DMS79 (cell line): ENCODE results near the gene TUBA8.
A peak's percentile ranks its signal among the peaks of the same experiment; 100 is the strongest.

Source experiments
- DNase-seq: peaks from one replicate; lab custom pipeline; 2025; lab: John Stamatoyannopoulos, UW

TUBA8 gene

GRCh38 chr22:18077087-18077638 is 33.4 kb upstream of the TUBA8 start:
- no peak for DNase-seq

GRCh38 chr22:18077639-18078328 is 32.8 kb upstream of the TUBA8 start, which contains the start of gene PEX26:
Gene PEX26, plus strand, starts transcription at chr22:18077990. Its CDS starts 387 bp downstream, at chr22:18078377.
- peak; percentile 73 for DNase-seq

GRCh38 chr22:18078329-18079041 is 32.1 kb upstream of the TUBA8 start:
- DNase-seq = no peak

- no peak for DNase-seq
Observed at GRCh38 chr22:18079706-18080233, 30.8 kb upstream of the TUBA8 start.

- DNase-seq = no peak
Observed at GRCh38 chr22:18081416-18081815, 29.2 kb upstream of the TUBA8 start.

- DNase-seq = no peak
Observed at GRCh38 chr22:18082467-18082866, 28.1 kb upstream of the TUBA8 start.

- no peak for DNase-seq
Observed at GRCh38 chr22:18083406-18083805, 27.2 kb upstream of the TUBA8 start.

GRCh38 chr22:18085188-18085587 is 25.4 kb upstream of the TUBA8 start:
- DNase-seq = no peak

GRCh38 chr22:18087350-18087855 is 23.2 kb upstream of the TUBA8 start:
- DNase-seq = no peak

GRCh38 chr22:18088825-18089568 is 21.6 kb upstream of the TUBA8 start:
- DNase-seq = no peak

- DNase-seq = no peak
Observed at GRCh38 chr22:18090286-18090685, 20.3 kb upstream of the TUBA8 start.

- no peak for DNase-seq
Observed at GRCh38 chr22:18091478-18091877, 19.1 kb upstream of the TUBA8 start.

GRCh38 chr22:18091916-18092526 is 18.6 kb upstream of the TUBA8 start:
- no peak for DNase-seq

GRCh38 chr22:18093661-18094060 is 16.9 kb upstream of the TUBA8 start:
- no peak for DNase-seq

- no peak for DNase-seq
Observed at GRCh38 chr22:18095101-18095805, 15.4 kb upstream of the TUBA8 start.

- no peak for DNase-seq
Observed at GRCh38 chr22:18096823-18097222, 13.8 kb upstream of the TUBA8 start.

GRCh38 chr22:18100781-18101180 is 9.8 kb upstream of the TUBA8 start:
- DNase-seq = no peak

GRCh38 chr22:18101536-18101935 is 9.1 kb upstream of the TUBA8 start:
- no peak for DNase-seq

GRCh38 chr22:18103527-18104269 is 6.9 kb upstream of the TUBA8 start:
- DNase-seq = no peak

- DNase-seq = no peak
Observed at GRCh38 chr22:18104566-18104965, 6.0 kb upstream of the TUBA8 start.
